Stimulated activated CD8-positive, alpha-beta memory T cell treated with anti-CD3 and anti-CD28 coated beads, Interleukin-2, amount 100 ng/mL, for 1 hour (primary cell): ENCODE results near the gene PKD2L1.
A peak's percentile ranks its signal among the peaks of the same experiment; 100 is the strongest.
"Not testable (repeated sequence)": the region's sequence is repeated elsewhere in the genome, so short reads cannot be mapped to it uniquely, and the experiment has no call there.

Experiments
- DNase-seq, 2 donors: peaks; one replicate each; pipeline ENCODE4 v3.0.0-alpha.2; 2020; ENCODE audit warnings: low read depth in 2 of 2

The PKD2L1 gene

DNA sequence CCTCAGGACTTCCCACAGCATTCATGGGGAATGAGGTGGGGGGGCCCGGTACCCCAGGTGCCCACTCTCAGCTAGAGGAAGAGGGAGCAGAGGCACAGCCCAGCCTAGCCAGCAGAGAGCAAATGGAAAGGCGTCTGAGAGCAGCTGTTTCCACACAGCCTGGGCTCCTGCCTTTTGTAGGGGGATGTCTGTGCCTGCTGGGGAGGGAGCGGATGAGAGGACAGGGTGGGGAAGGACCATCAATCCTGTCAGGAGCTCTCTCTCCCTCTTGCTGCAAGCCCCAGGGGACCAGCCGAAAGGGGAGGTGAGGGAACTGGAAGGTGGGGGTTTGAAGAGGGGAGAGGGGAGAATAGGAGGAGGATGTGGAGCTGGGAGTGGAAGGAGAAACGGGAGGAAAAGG, at the start of gene PKD2L1:
Gene PKD2L1 (minus strand): TSS at position 150 of the 400 bp plus-strand sequence. CDS start 125 bp downstream, at position 25.
- no peak for DNase-seq

- DNase-seq = no peak
These were observed 47.8 kb upstream of the PKD2L1 start for GRCh38 chr10:100377830-100378229.

DNA sequence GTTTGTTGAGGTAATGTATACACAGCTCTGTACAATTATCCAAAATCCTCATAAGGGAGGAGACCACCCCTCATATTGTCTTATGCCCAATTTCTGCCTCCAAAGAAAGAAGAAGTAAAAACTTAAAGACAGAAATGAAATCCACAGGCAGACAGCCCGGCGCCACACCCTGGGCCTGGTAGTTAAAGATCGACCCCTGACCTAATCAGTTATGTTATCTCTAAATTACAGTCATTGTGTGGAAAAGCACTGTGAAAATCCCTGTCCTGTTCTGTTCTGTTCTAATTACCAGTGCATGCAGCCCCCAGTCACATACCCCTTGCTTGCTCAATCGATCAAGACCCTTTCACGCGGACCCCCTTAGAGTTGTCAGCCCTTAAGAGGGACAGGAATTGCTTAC, 46.6 kb upstream of the PKD2L1 start:
- DNase-seq = not testable (repeated sequence)

DNA sequence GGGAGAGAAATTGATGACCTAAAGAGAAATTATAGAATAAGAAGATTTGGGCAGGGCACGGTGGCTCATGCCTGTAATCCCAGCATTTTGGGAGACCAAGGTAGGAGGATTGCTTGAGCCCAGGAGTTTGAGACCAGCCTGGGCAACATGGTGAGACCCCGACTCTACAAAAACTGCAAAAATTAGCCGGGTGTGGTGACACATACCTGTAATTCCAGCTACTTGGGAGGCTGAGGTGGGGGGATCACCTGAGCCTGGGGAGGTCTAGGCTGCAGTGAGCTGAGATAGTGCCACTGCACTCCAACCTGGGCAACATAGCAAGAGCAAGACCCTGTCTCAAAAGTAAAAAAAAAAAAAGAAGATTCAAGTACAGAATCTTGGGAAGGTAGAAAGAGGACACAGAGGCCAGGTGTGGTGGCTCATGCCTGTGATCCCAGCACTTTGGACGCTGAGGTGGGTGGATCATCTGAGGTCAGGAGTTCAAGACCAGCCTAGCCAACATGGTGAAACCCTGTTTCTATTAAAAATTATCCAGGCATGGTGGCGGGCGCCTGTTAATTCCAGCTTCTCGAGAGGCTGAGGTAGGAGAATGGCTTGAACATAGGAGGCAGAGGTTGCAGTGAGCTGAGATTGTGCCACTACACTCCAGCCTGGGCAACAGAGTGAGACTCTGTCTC, 44.8 kb upstream of the PKD2L1 start:
- DNase-seq = not testable (repeated sequence)

GRCh38 chr10:100374200-100374655, 44.2 kb upstream of the PKD2L1 start:
- no peak for DNase-seq

GRCh38 chr10:100373298-100374199, 43.5 kb upstream of the PKD2L1 start:
- peak; percentile 69 to 72 for DNase-seq

GRCh38 chr10:100372415-100373297, 42.6 kb upstream of the PKD2L1 start:
- DNase-seq = no peak

- no peak for DNase-seq
These were observed 41.5 kb upstream of the PKD2L1 start for GRCh38 chr10:100371482-100372027.

GRCh38 chr10:100370714-100371481, 40.9 kb upstream of the PKD2L1 start:
- no peak for DNase-seq

GRCh38 chr10:100368721-100369120, 38.7 kb upstream of the PKD2L1 start:
- DNase-seq = no peak

DNA sequence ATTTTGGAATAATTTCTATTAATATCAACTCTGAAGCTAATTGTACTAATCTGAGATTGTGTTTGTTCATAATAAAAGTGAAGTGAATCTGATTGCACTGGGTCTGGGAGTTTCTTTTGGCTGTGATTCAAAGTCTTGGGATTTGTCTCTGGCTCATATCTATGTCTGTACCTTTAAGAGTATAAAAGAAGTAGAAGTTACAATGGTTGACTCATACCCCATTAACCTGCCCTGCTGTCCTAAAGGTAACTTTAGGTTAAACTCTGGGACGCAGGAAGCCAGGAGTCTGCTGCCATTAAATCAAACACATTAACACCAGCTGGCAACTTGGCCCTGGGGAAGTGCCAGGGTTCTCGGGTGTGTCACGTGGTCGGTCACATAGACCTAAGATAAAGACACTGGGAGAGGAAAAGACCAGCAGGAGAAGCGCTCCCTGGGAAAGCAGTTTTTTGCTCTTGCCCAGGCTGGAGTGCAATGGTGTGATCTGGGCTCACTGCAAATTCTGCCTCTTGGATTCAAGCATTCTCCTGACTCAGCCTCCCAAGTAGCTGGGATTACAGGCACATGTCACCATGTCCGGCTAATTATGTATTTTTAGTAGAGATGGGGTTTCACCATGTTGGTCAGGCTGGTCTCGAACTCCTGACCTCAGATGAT, 34.8 kb upstream of the PKD2L1 start:
- DNase-seq = no peak

- no peak for DNase-seq
These were observed 34.1 kb upstream of the PKD2L1 start for GRCh38 chr10:100364175-100364574.

GRCh38 chr10:100362570-100363496, 32.8 kb upstream of the PKD2L1 start:
- DNase-seq = no peak

DNA sequence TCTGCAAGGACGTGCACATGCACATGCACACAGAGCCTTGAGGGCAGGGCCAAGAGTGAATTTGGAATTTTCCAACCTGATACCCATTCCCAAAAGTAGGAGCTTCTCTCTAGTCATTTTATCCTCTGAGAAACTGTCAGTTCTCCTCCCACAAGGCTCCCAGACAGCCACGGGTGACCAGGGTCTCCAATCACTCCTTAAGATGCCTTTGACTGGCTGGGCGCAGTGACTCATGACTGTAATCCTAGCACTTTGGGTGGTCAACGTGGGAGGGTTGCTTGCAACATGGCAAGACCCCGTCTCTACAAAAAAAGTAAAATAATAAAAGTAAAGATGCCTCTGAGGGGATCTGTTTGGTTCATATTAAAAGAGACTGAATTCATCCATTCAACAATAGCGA, 30.2 kb upstream of the PKD2L1 start:
- no peak for DNase-seq

DNA sequence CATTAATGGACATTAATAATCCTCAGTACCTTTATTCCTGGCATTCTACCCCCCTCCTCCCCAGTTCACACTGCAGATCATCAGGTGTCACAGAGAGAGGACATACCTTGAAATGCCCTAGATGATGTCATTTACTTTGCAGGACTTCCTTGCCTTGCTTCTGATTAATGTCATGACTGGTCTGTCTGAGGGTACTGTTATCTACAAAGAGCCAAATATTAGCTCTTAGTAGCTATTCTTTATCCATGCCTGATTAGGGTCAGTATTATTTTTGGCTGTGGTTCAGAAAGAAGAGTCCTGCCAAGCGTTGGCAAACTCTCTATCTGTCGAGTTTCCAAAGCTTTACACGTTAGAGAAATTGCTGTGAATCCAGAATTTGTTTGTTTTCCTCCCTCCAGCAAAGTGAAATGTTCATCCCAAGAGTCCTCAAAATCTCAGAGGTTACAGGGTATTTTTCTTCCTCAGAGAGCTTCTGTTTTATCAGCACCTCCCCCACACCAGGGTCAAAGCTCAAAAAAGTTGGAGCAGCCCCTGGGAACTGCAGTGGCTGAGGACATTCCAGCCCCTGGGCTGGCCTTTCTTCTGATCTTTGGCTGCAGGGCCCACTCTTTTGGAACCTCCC, 29.6 kb upstream of the PKD2L1 start:
- no peak for DNase-seq

GRCh38 chr10:100359030-100359432, 29.0 kb upstream of the PKD2L1 start:
- DNase-seq = no peak

DNA sequence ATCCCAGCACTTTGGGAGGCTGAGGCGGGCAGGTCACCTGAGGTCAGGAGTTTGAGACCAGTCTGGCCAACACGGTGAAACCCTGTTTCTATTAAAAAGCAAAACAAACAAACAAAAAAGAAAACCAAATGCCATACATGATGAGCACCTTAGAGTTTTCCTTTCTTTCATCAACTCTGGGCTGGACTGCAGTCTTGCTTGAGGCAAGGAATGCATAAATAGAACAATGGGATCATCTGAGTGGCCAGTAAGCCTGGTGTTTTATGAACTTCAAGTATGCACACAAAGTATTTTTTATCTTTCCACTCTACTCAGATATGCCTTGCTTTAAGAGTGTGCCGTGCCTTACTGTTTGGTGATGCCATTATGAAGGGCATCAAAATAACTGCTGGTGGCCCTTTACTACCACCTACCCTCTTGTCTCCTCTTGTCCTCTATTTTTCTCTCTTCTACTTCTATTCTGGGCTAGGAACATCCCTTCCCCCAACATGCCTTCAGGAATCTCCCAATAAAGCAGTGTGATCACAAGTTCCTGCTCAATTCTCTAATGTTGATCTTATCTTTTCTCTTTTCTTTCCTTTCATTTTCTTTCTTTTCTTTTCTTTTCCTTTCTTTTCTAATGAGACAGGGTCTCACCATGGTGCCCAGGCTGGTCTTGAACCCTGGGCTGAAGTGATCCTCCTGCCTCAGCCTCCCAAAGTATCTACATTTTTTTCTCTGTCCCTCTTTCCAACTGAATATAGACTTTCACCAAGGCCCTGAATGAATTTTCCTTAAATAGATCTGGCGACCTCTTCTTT, 27.2 kb upstream of the PKD2L1 start:
- DNase-seq = no peak
